Measurements from ENCODE around the gene FBXL20. TPM values are rescaled to one million over a fixed set of nuclear protein-coding genes. Genes with fewer than 3 reads are reported as not detected.
"Not testable (repeated sequence)": the region's sequence is repeated elsewhere in the genome, so short reads cannot be mapped to it uniquely, and the experiment has no call there.

The FBXL20 gene
- total RNA-seq, 6 experiments from 2014 or later: 6.0 to 9.8 (median 8.5) TPM

DNA sequence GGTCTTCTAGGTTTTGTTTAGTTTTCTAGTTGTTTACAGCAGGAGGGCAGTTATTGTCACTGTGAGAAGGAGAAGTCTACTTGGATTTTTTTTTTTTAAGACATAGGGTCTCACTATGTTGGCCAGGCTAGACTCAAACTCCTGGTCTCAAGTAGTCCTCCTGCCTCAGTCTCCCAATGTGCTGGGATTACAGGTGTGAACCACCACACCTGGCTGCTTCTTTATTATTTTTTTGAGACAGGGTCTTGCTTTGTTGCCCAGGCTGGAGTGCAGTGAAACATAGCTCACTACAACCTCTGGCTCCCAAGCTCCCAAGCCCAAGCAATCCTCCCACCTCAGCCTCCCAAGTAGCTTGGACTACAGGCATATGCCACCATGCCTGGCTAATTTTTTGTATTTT lies 107.4 kb downstream of the FBXL20 start:
- Histone ChIP-seq H3K36me3 (peaks cover 0 to 22% (median 4%) of the 10 kb centered on the region in 4 donors), H3K4me3 (no peak overlapping the region)
- ATAC-seq: no peak

DNA sequence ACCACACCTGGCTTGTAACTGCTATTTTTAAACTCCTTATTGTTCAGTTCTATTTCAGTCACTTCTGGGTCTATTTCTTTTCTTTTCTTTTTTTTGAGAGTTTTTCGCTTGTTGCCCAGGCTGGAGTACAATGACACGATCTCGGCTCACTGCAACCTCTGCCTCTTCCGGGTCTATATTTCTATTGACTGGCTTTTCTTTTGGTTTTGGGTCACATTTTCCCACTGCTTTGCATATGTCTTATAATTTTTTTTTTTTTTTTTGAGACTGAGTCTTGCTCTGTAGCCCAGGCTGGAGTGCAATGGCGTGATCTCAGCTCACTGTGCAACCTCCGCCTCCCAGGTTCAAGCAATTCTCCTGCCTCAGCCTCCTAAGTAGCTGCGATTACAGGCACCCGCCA lies 108.9 kb downstream of the FBXL20 start:
- H3K36me3 ChIP-seq; intact Hi-C loops (cut with DNase I); H3K4me1 ChIP-seq; H3K9me3 ChIP-seq; H3K4me3 ChIP-seq; ATAC-seq; DNase-seq; H3K27me3 ChIP-seq; H3K27ac ChIP-seq: not testable (repeated sequence)
- 98% methylated on average over 8 of the region's 8 CpGs for WGBS (ENCODE audit: insufficient coverage, low coverage, low lambda C conversion rate, missing lambda C conversion rate)

More for the DNA sequence above, 107.4 kb downstream of the FBXL20 start:
- no peak for DNase-seq
- Histone ChIP-seq H3K9me3 (no peaks in the 10 kb centered on the region), H3K27me3 (no peaks in the 10 kb centered on the region), H3K27ac (no peak overlapping the region), H3K4me1 (no peaks in the 10 kb centered on the region)
- TF ChIP-seq POLR2A (IDR thresholded peaks at IDR 0.05): no peak
- TF ChIP-seq, protein P1, sequence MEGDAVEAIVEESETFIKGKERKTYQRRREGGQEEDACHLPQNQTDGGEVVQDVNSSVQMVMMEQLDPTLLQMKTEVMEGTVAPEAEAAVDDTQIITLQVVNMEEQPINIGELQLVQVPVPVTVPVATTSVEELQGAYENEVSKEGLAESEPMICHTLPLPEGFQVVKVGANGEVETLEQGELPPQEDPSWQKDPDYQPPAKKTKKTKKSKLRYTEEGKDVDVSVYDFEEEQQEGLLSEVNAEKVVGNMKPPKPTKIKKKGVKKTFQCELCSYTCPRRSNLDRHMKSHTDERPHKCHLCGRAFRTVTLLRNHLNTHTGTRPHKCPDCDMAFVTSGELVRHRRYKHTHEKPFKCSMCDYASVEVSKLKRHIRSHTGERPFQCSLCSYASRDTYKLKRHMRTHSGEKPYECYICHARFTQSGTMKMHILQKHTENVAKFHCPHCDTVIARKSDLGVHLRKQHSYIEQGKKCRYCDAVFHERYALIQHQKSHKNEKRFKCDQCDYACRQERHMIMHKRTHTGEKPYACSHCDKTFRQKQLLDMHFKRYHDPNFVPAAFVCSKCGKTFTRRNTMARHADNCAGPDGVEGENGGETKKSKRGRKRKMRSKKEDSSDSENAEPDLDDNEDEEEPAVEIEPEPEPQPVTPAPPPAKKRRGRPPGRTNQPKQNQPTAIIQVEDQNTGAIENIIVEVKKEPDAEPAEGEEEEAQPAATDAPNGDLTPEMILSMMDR (IDR thresholded peaks at IDR 0.05): no peak
- intact Hi-C loops (cut with DNase I): no loop called here

DNA sequence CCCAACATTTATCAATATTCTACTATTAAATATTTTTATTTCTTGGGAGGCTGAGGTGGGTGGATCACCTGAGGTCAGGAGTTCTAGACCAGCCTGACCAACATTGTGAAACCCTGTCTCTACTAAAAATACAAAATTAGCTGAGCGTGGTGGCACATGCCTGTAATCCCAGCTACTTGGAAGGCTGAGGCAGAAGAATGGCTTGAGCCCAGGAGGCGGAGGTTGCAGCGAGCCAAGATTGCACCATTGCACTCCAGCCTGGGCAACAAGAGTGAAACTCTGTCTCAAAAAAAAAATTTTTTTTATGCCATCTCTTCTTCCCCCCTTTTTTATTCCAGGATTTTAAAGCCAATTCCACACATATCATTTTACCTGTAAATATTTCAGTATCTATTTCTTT lies 114.9 kb downstream of the FBXL20 start:
- H3K4me1 ChIP-seq; H3K9me3 ChIP-seq; intact Hi-C loops (cut with DNase I); H3K4me3 ChIP-seq; H3K27me3 ChIP-seq; H3K36me3 ChIP-seq; H3K27ac ChIP-seq; ATAC-seq: not testable (repeated sequence)
- DNase-seq: peak in 1 of 3 donors; percentile 51
- WGBS (ENCODE audit: insufficient coverage, low coverage, low lambda C conversion rate, missing lambda C conversion rate): 48% methylated on average over 3 of the region's 3 CpGs

DNA sequence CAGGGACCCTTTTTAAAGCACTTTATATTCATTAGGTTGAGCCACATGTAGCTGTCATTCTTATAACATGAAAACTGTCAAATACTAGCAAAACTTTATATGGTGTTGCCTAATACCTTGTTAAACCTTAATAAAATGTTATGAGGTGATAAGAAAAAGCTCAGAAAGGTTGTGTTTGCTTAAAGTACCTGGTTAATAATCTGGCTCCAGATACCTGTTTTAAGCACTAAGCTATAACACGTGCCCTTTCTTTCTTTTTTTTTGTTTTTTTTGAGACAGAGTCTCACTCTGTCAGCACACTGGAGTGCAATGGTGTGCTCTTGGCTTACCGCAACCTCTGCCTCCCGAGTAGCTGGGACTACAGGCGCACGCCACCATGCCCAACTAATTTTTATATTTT lies 116.7 kb downstream of the FBXL20 start:
- ATAC-seq: no peak
- WGBS (ENCODE audit: insufficient coverage, low coverage, low lambda C conversion rate, missing lambda C conversion rate): 85% methylated on average over 5 of the region's 5 CpGs
- Histone ChIP-seq H3K36me3 (peaks cover 0 to 6% (median 0%) of the 10 kb centered on the region in 4 donors), H3K9me3 (no peaks in the 10 kb centered on the region), H3K27me3 (no peaks in the 10 kb centered on the region), H3K27ac (no peak overlapping the region), H3K4me3 (no peak overlapping the region), H3K4me1 (no peaks in the 10 kb centered on the region)
- TF ChIP-seq POLR2A (IDR thresholded peaks at IDR 0.05): no peak
- TF ChIP-seq, protein P1 (IDR thresholded peaks at IDR 0.05): no peak
- DNase-seq: no peak
- intact Hi-C loops (cut with DNase I): no loop called here

DNA sequence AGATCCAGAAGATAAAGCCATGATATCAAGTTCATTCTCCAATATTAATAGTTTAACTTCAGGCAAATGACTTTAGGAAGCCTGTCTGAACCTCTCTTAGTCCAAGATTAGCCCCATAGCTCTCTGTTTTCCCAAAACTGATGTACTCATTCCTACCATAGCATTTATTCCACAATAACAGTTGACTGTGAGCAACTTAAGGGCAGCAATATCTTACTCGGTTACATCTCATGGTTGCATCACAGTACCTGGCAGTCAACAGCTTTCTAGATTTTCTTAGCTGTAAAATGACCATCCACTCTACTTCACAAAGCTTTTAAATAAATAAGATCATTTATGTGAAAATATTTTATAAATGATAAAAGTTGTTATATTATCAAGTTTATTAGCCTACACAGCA lies 117.5 kb downstream of the FBXL20 start:
- Histone ChIP-seq H3K36me3 (peaks cover 0 to 12% (median 0%) of the 10 kb centered on the region in 4 donors), H3K27ac (no peak overlapping the region), H3K4me3 (no peak overlapping the region), H3K4me1 (no peaks in the 10 kb centered on the region), H3K9me3 (no peaks in the 10 kb centered on the region), H3K27me3 (no peaks in the 10 kb centered on the region)
- no peak for DNase-seq
- TF ChIP-seq POLR2A (IDR thresholded peaks at IDR 0.05): no peak
- TF ChIP-seq, protein P1 (IDR thresholded peaks at IDR 0.05): no peak
- no peak for ATAC-seq
- WGBS (ENCODE audit: insufficient coverage, low coverage, low lambda C conversion rate, missing lambda C conversion rate): 38% methylated on average over 1 of the region's 1 CpG
- intact Hi-C loops (cut with DNase I): no loop called here

DNA sequence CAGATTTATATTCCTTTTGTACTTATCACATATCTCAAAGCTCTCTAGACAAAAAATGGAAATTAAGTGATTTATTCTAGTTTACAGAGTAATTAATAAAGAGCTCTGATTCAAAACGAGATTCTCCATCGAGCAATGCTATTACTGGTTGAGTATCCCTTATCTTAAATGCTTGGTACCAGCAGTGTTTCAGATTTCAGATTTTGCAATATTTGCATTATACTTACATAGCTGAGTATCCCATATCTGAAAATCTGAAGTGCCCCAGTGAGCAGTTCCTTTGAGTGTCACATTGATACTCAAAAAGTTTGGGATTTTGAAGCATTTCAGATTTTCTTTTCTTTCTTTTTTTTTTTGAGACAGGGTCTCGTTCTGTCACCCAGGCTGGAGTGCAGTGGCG lies 118.3 kb downstream of the FBXL20 start:
- no peak overlapping the region for H3K27ac ChIP-seq
- H3K36me3 ChIP-seq: peaks cover 0 to 14% (median 0%) of the 10 kb centered on the region in 4 donors
- H3K4me3 ChIP-seq: no peak overlapping the region
- intact Hi-C loops (cut with DNase I): no loop called here
- TF ChIP-seq, protein P1 (IDR thresholded peaks at IDR 0.05): no peak
- no peak for TF ChIP-seq POLR2A (IDR thresholded peaks at IDR 0.05)
- H3K27me3 ChIP-seq: no peaks in the 10 kb centered on the region
- WGBS (ENCODE audit: insufficient coverage, low coverage, low lambda C conversion rate, missing lambda C conversion rate): 79% methylated on average over 4 of the region's 4 CpGs
- no peak for DNase-seq
- no peaks in the 10 kb centered on the region for H3K9me3 ChIP-seq
- no peak for ATAC-seq
- H3K4me1 ChIP-seq: no peaks in the 10 kb centered on the region
